Subcutaneous abdominal adipose tissue (tissue), 5 donors: ENCODE measurements around the gene RPS14.

Experiments used
- H3K27ac ChIP-seq: one replicate; pipeline ENCODE4 v1.7.0; 2013; ENCODE audit warnings: low read depth, mild to moderate bottlenecking, inconsistent platforms, low read length, moderate library complexity
- H3K27me3 ChIP-seq, 5 donors: one replicate each; pipeline ENCODE4 v1.7.0; 2013; ENCODE audit warnings: low read length in 5 of 5, inconsistent platforms in 1 of 5; ENCODE audit not compliant: control insufficient read depth in 5 of 5, insufficient read depth in 4 of 5
- H3K36me3 ChIP-seq, 5 donors: one replicate each; pipeline ENCODE4 v1.7.0; 2013; ENCODE audit warnings: low read length in 5 of 5; ENCODE audit not compliant: control insufficient read depth in 5 of 5, insufficient read depth in 5 of 5
- H3K4me1 ChIP-seq, 5 donors: one replicate each; pipeline ENCODE4 v1.7.0; 2013; ENCODE audit warnings: low read length in 5 of 5, mild to moderate bottlenecking in 3 of 5, moderate library complexity in 1 of 5; ENCODE audit not compliant: control insufficient read depth in 5 of 5, insufficient read depth in 5 of 5
- H3K4me3 ChIP-seq, 5 donors: one replicate each; pipeline ENCODE4 v1.7.0; 2013; ENCODE audit warnings: low read length in 5 of 5, low read depth in 1 of 5
- H3K9ac ChIP-seq, 5 donors: one replicate each; pipeline ENCODE4 v1.7.0; 2013; ENCODE audit warnings: low read length in 5 of 5, mild to moderate bottlenecking in 4 of 5, moderate library complexity in 3 of 5
- H3K9me3 ChIP-seq, 5 donors: one replicate each; pipeline ENCODE4 v1.7.0; 2013; ENCODE audit warnings: low read length in 5 of 5; ENCODE audit not compliant: control insufficient read depth in 5 of 5
- donor health status: healthy.
- donor health status: healthy.
- donor health status: healthy.
- donor health status: healthy.
- donor health status: healthy.

The RPS14 gene

DNA sequence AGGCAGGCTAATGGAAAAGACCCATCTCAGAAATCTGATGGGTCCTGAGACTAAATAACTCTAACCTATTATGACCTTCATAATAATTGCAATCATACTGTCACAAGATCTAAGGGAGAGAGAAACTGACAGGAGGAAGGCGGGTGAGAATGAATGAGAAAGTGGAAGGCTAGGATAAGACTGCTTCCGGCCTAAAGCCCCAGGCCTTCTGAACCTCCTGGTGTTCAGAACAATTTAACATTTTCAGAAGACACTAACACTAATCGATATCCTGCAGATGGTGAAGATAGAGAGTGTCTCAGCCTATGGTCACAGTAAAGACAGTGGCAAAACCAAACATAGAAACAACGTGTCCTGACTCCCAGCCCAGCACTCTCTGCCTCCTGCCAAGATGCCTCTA is 1.2 kb downstream of the RPS14 start:
- Histone ChIP-seq H3K27ac (peak overlapping the region; percentile 97), H3K9me3 (no peaks in the 10 kb centered on the region), H3K27me3 (no peaks in the 10 kb centered on the region), H3K36me3 (peaks cover 6 to 46% (median 44%) of the 10 kb centered on the region in 5 donors), H3K4me1 (peaks cover 5 to 17% (median 15%) of the 10 kb centered on the region in 5 donors), H3K9ac (peak overlapping the region; percentile 82 to 98 (median 93)), H3K4me3 (peak overlapping the region; percentile 89 to 98 (median 96))

DNA sequence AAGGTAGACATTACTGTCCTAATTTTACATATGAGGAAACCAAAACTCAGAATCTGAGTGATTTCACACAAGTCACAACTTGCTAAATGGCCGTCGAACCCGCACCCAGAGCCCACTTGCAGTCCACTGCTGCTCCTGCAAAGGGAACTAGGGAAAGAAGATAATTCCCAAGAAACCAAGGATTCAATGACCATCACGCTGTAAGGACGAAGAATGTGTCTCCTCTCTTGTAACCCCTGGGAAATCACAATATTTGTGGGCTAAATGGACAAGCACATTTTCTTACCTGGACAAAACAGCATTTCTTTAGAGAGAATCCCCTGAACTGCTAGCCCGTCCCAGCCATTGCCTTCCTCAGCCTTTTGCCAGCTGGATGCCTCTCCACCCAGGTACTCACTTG is 2.4 kb downstream of the RPS14 start:
- peaks cover 5 to 21% (median 17%) of the 10 kb centered on the region in 5 donors for H3K4me1 ChIP-seq
- H3K9ac ChIP-seq: peak overlapping the region in 1 of 5 donors; percentile 93
- H3K4me3 ChIP-seq: no peak overlapping the region

DNA sequence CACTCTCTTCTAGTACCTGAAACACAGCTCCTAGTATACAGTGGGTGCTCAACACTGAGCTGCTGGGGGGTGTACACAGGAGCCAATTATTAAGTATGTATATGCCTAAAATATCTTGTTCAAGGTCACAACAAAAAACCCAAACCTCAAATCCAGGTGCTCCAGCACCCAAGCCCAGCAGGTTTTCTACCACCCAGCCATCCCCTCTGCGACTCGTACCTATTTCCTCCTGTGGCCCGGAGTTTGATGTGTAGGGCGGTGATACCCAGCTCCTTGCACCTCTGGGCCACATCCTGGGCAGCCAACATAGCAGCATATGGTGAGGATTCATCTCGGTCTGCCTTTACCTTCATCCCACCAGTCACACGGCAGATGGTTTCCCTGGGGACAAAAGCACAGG is 3.0 kb downstream of the RPS14 start:
- Histone ChIP-seq H3K4me1 (peaks cover 5 to 27% (median 23%) of the 10 kb centered on the region in 5 donors), H3K36me3 (peaks cover 6 to 49% (median 47%) of the 10 kb centered on the region in 5 donors), H3K9me3 (no peaks in the 10 kb centered on the region), H3K9ac (peak overlapping the region in 1 of 5 donors; percentile 36), H3K4me3 (no peak overlapping the region), H3K27me3 (no peaks in the 10 kb centered on the region), H3K27ac (no peak overlapping the region)

More for the DNA sequence above, 2.4 kb downstream of the RPS14 start:
- peak overlapping the region; percentile 97 for H3K27ac ChIP-seq
- H3K27me3 ChIP-seq: no peaks in the 10 kb centered on the region
- H3K36me3 ChIP-seq: peaks cover 6 to 49% (median 47%) of the 10 kb centered on the region in 5 donors
- no peaks in the 10 kb centered on the region for H3K9me3 ChIP-seq

- H3K27me3 ChIP-seq: no peaks in the 10 kb centered on the region
- H3K36me3 ChIP-seq: peaks cover 6 to 49% (median 47%) of the 10 kb centered on the region in 5 donors
- H3K27ac ChIP-seq: no peak overlapping the region
- peak overlapping the region in 1 of 5 donors; percentile 36 for H3K9ac ChIP-seq
- no peaks in the 10 kb centered on the region for H3K9me3 ChIP-seq
- no peak overlapping the region for H3K4me3 ChIP-seq
- H3K4me1 ChIP-seq: peaks cover 5 to 32% (median 28%) of the 10 kb centered on the region in 5 donors
These were observed 3.5 kb downstream of the RPS14 start for GRCh38 chr5:150446088-150446487.

- Histone ChIP-seq H3K9me3 (no peaks in the 10 kb centered on the region), H3K36me3 (peaks cover 6 to 49% (median 47%) of the 10 kb centered on the region in 5 donors), H3K27ac (no peak overlapping the region), H3K4me1 (peaks cover 5 to 33% (median 29%) of the 10 kb centered on the region in 5 donors), H3K27me3 (no peaks in the 10 kb centered on the region), H3K4me3 (no peak overlapping the region), H3K9ac (no peak overlapping the region)
These were observed 4.8 kb downstream of the RPS14 start for GRCh38 chr5:150444770-150445169.

GRCh38 chr5:150443242-150444075 is 6.1 kb downstream of the RPS14 start:
- H3K36me3 ChIP-seq: peaks cover 6 to 49% (median 47%) of the 10 kb centered on the region in 5 donors
- H3K9ac ChIP-seq: no peak overlapping the region
- H3K27ac ChIP-seq: no peak overlapping the region
- no peaks in the 10 kb centered on the region for H3K9me3 ChIP-seq
- H3K4me3 ChIP-seq: no peak overlapping the region
- H3K4me1 ChIP-seq: peaks cover 3 to 27% (median 23%) of the 10 kb centered on the region in 5 donors
- no peaks in the 10 kb centered on the region for H3K27me3 ChIP-seq

DNA sequence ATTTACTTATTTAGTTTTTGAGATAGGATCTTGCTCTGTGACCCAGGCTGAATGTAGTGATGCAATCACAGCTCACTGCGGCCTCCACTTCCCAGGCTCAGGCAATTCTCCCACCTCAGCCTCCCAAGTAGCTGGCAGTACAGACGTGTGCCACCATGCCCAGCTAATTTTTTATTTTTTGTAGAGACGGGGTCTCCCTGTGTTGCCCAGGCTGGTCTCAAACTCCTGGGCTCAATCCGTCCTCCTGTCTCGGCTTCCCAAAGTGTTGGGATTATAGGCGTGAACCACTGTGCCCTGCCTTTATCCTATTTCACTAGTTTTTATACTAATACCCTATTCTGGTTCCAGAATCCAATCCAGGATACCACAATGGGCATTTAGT is 6.8 kb downstream of the RPS14 start:
- Histone ChIP-seq H3K9me3 (no peaks in the 10 kb centered on the region), H3K27ac (no peak overlapping the region), H3K36me3 (peaks cover 6 to 49% (median 46%) of the 10 kb centered on the region in 5 donors), H3K4me1 (peaks cover 0 to 20% (median 16%) of the 10 kb centered on the region in 5 donors), H3K9ac (no peak overlapping the region), H3K27me3 (no peaks in the 10 kb centered on the region), H3K4me3 (no peak overlapping the region)

GRCh38 chr5:150441813-150442698 is 7.5 kb downstream of the RPS14 start:
- Histone ChIP-seq H3K4me1 (peaks cover 0 to 16% (median 13%) of the 10 kb centered on the region in 5 donors), H3K4me3 (peak overlapping the region in 3 of 5 donors; percentile 9 to 33 (median 23)), H3K36me3 (peaks cover 6 to 44% (median 40%) of the 10 kb centered on the region in 5 donors), H3K9me3 (no peaks in the 10 kb centered on the region), H3K27me3 (no peaks in the 10 kb centered on the region), H3K27ac (peak overlapping the region; percentile 30), H3K9ac (peak overlapping the region in 2 of 5 donors; percentile 11 to 21)

DNA sequence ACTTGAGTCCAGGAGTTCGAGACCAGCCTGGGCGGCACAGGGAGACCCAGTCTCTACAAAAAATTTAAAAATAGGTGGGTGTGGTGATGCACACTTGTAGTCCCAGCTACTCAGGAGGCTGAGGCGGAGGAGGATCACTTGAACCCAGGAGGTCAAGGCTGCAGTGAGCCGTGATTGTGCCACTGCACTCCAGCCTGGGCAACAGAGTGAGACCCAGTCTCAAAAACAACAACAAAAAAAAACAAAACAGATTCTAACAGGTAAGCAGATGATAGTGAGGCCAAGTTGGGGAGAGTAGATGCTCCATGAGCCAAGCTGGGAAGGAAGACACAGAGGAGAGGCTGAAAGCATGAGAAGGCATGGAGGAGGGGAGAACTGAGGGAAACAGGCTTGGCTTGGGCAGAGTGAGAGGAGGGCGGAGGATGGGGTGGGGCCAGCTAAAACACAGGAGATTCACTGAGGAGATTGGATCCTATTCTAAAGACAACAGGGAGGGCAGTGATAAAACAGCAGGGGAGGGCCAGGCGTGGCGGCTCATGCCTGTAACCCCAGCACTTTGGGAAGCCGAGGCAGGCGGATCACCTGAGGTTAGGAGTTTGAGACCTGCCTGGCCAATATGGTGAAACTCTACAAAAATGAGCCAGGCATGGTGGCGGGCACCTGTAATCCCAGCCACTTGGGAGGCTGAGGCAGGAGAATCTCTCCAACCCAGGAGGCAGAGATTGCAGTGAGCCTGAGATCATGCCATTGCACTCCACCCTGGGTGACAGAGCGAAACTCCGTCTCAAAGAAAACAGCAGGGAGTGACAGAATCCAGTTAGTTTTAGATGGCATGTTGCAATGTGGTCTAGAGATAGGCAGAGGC is 8.4 kb downstream of the RPS14 start:
- Histone ChIP-seq H3K27ac (peak overlapping the region; percentile 30), H3K36me3 (peaks cover 4 to 35% (median 31%) of the 10 kb centered on the region in 5 donors), H3K9me3 (no peaks in the 10 kb centered on the region), H3K4me3 (peak overlapping the region in 3 of 5 donors; percentile 9 to 33 (median 23)), H3K4me1 (peaks cover under 1 to 16% (median 15%) of the 10 kb centered on the region in 5 donors), H3K27me3 (no peaks in the 10 kb centered on the region), H3K9ac (peak overlapping the region in 2 of 5 donors; percentile 11 to 21)
